Caco-2 (cell line): ENCODE data around the gene CARD11. TPM values are rescaled to one million over a fixed set of nuclear protein-coding genes. Genes with fewer than 3 reads are reported as not detected.

ENCODE experiments used
- BruUV-seq: library from RNA; stranded (reverse); fragments of 400-500 nt; replicated peaks from 2 replicates; lab custom pipeline; 2021; lab: Mats Ljungman, UMichigan
- CTCF ChIA-PET: fragments of 300-600 bp; sonication (Branson Sonifier 250); formaldehyde crosslinking; loops from one replicate; lab custom pipeline; 2022; ENCODE audit warnings: antibody characterized with exemption; lab: Charles Lee
- POLR2A ChIA-PET: fragments of 300-600 bp; sonication (Branson Sonifier 250); formaldehyde crosslinking; loops from one replicate; lab custom pipeline; 2022; ENCODE audit warnings: antibody characterized with exemption; lab: Charles Lee
- DNase-seq, 2 experiments: peaks; one replicate each; pipeline versions ENCODE4 v3.0.0 to v3.0.0-alpha.2; 2020 to 2022
- H3K27me3 ChIP-seq: replicated peaks from 2 replicates; pipeline ENCODE4 v1.6.0; 2011; ENCODE audit warnings: low read length; ENCODE audit not compliant: control insufficient read depth, insufficient read depth
- H3K36me3 ChIP-seq: 2 replicates; pipeline ENCODE4 v1.5.1; 2011; ENCODE audit warnings: low read length; ENCODE audit not compliant: control insufficient read depth, insufficient read depth
- H3K4me1 ChIP-seq: fragments of 250-450 bp; sonication (Bioruptor Pico); 2 replicates; pipeline ENCODE4 v1.5.1; 2020; ENCODE audit warnings: mild to moderate bottlenecking
- H3K4me3 ChIP-seq: 2 replicates; pipeline ENCODE4 v1.5.1; 2011; ENCODE audit warnings: low read depth, mild to moderate bottlenecking, control low read depth, low read length
- H3K9me3 ChIP-seq: fragments of 250-450 bp; sonication (Bioruptor Pico); 2 replicates; pipeline ENCODE4 v1.5.1; 2020; ENCODE audit warnings: mild to moderate bottlenecking, moderate library complexity
- H3K27ac Mint-ChIP-seq: one replicate; pipeline ENCODE4 v1.8.0; 2022; ENCODE audit warnings: mixed read lengths; ENCODE audit not compliant: unreplicated experiment
- H3K27me3 Mint-ChIP-seq: one replicate; pipeline ENCODE4 v1.8.0; 2022; ENCODE audit warnings: mixed read lengths; ENCODE audit not compliant: insufficient read depth, unreplicated experiment
- H3K36me3 Mint-ChIP-seq: one replicate; pipeline ENCODE4 v1.8.0; 2022; ENCODE audit warnings: mild to moderate bottlenecking, mixed read lengths; ENCODE audit not compliant: insufficient read depth, unreplicated experiment
- H3K4me1 Mint-ChIP-seq: one replicate; pipeline ENCODE4 v1.8.0; 2022; ENCODE audit warnings: low read depth, mixed read lengths; ENCODE audit not compliant: unreplicated experiment
- H3K4me3 Mint-ChIP-seq: one replicate; pipeline ENCODE4 v1.8.0; 2022; ENCODE audit warnings: mild to moderate bottlenecking, moderate library complexity, mixed read lengths; ENCODE audit not compliant: unreplicated experiment
- H3K9me3 Mint-ChIP-seq: one replicate; pipeline ENCODE4 v1.8.0; 2022; ENCODE audit warnings: mixed read lengths; ENCODE audit not compliant: unreplicated experiment
- intact Hi-C: fragments of 100-400 bp; cut with micrococcal nuclease; formaldehyde crosslinking; loops from one replicate; pipeline ENCODE4 v1.10.0; 2022; ENCODE audit not compliant: unreplicated experiment
- total RNA-seq: library from RNA; stranded (reverse); gene quantifications from 2 replicates; pipeline ENCODE4 v1.2.3, GENCODE V29; 2022
- TF ChIP-seq, protein P1 (sequence below), 2 experiments: fragments of 200-600 bp in 1 of 2; IDR thresholded peaks; 1 replicate in 1 of 2; 2 replicates in 1 of 2; pipeline versions ENCODE4 v1.5.1 to v1.8.0; 2011 to 2022; ENCODE audit warnings: antibody characterized with exemption in 1 of 2, control low read depth in 1 of 2, inconsistent platforms in 1 of 2, low read depth in 1 of 2, low read length in 1 of 2, mild to moderate bottlenecking in 1 of 2, moderate library complexity in 1 of 2; ENCODE audit not compliant: insufficient read depth in 1 of 2, severe bottlenecking in 1 of 2, unreplicated experiment in 1 of 2

The CARD11 gene
- total RNA-seq, 1 experiment from 2014 or later: 5.4 TPM

GRCh38 chr7:2908103-2908683, 135.5 kb downstream of the CARD11 start:
- Mint-ChIP-seq H3K9me3 (no peaks in the 10 kb centered on the region), H3K27ac (no peak overlapping the region), H3K36me3 (no peaks in the 10 kb centered on the region), H3K4me3 (no peak overlapping the region), H3K4me1 (peaks cover 6% of the 10 kb centered on the region), H3K27me3 (peaks cover 3% of the 10 kb centered on the region)
- no peaks in the 10 kb centered on the region for H3K36me3 ChIP-seq
- H3K27me3 ChIP-seq: no peaks in the 10 kb centered on the region
- ChIA-PET CTCF (no interaction called here), POLR2A (no interaction called here)
- TF ChIP-seq, protein P1, sequence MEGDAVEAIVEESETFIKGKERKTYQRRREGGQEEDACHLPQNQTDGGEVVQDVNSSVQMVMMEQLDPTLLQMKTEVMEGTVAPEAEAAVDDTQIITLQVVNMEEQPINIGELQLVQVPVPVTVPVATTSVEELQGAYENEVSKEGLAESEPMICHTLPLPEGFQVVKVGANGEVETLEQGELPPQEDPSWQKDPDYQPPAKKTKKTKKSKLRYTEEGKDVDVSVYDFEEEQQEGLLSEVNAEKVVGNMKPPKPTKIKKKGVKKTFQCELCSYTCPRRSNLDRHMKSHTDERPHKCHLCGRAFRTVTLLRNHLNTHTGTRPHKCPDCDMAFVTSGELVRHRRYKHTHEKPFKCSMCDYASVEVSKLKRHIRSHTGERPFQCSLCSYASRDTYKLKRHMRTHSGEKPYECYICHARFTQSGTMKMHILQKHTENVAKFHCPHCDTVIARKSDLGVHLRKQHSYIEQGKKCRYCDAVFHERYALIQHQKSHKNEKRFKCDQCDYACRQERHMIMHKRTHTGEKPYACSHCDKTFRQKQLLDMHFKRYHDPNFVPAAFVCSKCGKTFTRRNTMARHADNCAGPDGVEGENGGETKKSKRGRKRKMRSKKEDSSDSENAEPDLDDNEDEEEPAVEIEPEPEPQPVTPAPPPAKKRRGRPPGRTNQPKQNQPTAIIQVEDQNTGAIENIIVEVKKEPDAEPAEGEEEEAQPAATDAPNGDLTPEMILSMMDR (IDR thresholded peaks at IDR 0.05; ENCODE audit: insufficient read depth in 1 of 2, low read depth in 1 of 2, low read length in 1 of 2, severe bottlenecking in 1 of 2, unreplicated experiment in 1 of 2): no peak
- H3K4me3 ChIP-seq: no peak overlapping the region
- intact Hi-C loops: no loop called here
- H3K9me3 ChIP-seq: no peaks in the 10 kb centered on the region
- no peak for DNase-seq
- BruUV-seq: no TSS peak
- peaks cover 16% of the 10 kb centered on the region for H3K4me1 ChIP-seq

DNA sequence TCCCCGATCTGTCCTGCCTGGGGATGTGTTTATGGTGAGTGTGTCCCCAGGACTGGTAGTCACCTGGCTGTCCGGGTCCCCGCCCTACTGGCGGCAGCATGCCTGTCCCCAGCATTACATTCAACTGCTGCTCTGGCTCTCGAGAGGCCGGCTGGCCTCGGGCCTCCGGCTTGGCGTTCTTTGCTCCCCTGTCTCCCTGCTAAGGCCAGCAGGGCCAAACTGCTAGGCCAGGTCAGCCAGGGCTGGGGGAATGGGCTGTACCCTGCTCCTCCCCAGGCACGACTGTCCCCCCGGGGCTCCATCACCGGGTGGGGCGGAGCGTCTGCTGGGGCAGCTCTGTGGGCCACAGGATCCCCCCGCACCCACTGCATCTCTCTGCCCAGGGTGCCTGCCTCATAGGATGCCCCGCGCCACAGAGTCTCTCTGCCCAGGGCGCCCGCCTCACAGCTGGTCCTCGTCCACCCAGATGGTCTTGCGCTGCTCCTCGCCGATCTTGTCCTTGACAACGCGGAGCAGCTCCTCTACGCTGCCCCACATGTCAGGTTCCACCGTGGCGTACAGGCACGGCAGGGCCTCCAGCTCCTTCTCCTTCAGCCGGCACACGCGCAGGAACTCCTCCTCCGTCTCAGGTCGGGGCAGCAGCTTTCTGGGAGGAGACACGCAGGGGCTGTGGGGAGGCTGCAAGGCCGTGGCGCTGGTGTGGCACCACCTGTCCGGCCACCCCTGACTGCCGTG, 137.3 kb downstream of the CARD11 start:
- ChIA-PET CTCF (no interaction called here), POLR2A (no interaction called here)
- no peaks in the 10 kb centered on the region for H3K27me3 Mint-ChIP-seq
- TF ChIP-seq, protein P1 (IDR thresholded peaks at IDR 0.05; ENCODE audit: insufficient read depth in 1 of 2, low read depth in 1 of 2, low read length in 1 of 2, severe bottlenecking in 1 of 2, unreplicated experiment in 1 of 2): no peak
- no peaks in the 10 kb centered on the region for H3K27me3 ChIP-seq
- no peaks in the 10 kb centered on the region for H3K36me3 ChIP-seq
- peaks cover 6% of the 10 kb centered on the region for H3K4me1 Mint-ChIP-seq
- H3K27ac Mint-ChIP-seq: no peak overlapping the region
- intact Hi-C loops: no loop called here
- no peaks in the 10 kb centered on the region for H3K9me3 Mint-ChIP-seq
- H3K9me3 ChIP-seq: no peaks in the 10 kb centered on the region
- no peaks in the 10 kb centered on the region for H3K36me3 Mint-ChIP-seq
- DNase-seq: no peak
- BruUV-seq: no TSS peak
- no peak overlapping the region for H3K4me3 ChIP-seq
- no peak overlapping the region for H3K4me3 Mint-ChIP-seq
- H3K4me1 ChIP-seq: peaks cover 19% of the 10 kb centered on the region

DNA sequence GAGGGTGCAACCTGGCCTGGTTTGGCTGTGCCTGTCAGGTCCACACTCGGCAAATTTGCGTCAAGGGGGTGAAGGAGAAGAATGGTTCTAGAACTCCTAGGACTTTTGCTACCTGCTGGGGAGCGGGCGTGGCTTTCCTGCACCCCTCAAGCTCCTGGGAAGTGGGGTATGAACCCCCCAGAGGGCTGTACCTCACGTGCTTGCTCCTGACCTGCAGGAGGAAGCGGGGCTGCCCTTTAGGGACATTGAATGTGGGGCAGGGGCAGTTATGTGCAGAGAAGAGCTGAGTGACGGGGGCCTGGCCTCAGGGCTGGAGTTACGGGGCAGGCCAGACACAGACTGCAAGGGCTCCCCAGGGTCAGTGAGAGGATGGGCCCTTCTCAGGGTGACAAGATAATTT, 138.2 kb downstream of the CARD11 start:
- ChIA-PET CTCF (no interaction called here), POLR2A (no interaction called here)
- H3K9me3 Mint-ChIP-seq: no peaks in the 10 kb centered on the region
- no peak overlapping the region for H3K27ac Mint-ChIP-seq
- TF ChIP-seq, protein P1 (IDR thresholded peaks at IDR 0.05; ENCODE audit: insufficient read depth in 1 of 2, low read depth in 1 of 2, low read length in 1 of 2, severe bottlenecking in 1 of 2, unreplicated experiment in 1 of 2): no peak
- Histone ChIP-seq H3K27me3 (no peaks in the 10 kb centered on the region), H3K4me3 (no peak overlapping the region), H3K9me3 (no peaks in the 10 kb centered on the region), H3K36me3 (no peaks in the 10 kb centered on the region), H3K4me1 (peaks cover 19% of the 10 kb centered on the region)
- DNase-seq: no peak
- no peak overlapping the region for H3K4me3 Mint-ChIP-seq
- no peaks in the 10 kb centered on the region for H3K36me3 Mint-ChIP-seq
- no peaks in the 10 kb centered on the region for H3K27me3 Mint-ChIP-seq
- BruUV-seq: no TSS peak
- intact Hi-C loops: no loop called here
- peaks cover 6% of the 10 kb centered on the region for H3K4me1 Mint-ChIP-seq
